Right forelimb (tissue), 1 donor: ENCODE results near the gene WDR41.
"Not testable (repeated sequence)": the region's sequence is repeated elsewhere in the genome, so short reads cannot be mapped to it uniquely, and the experiment has no call there.

Experiments
- DNase-seq: peaks from one replicate; pipeline ENCODE4 v3.0.0-alpha.2; 2018

The WDR41 gene, protein sequence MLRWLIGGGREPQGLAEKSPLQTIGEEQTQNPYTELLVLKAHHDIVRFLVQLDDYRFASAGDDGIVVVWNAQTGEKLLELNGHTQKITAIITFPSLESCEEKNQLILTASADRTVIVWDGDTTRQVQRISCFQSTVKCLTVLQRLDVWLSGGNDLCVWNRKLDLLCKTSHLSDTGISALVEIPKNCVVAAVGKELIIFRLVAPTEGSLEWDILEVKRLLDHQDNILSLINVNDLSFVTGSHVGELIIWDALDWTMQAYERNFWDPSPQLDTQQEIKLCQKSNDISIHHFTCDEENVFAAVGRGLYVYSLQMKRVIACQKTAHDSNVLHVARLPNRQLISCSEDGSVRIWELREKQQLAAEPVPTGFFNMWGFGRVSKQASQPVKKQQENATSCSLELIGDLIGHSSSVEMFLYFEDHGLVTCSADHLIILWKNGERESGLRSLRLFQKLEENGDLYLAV

GRCh38 chr5:77491783-77492652 lies at the start of gene WDR41:
Gene WDR41 (minus strand): TSS chr5:77492316. CDS start chr5:77492220, 96 bp downstream.
- DNase-seq, result peak; percentile 97

DNA sequence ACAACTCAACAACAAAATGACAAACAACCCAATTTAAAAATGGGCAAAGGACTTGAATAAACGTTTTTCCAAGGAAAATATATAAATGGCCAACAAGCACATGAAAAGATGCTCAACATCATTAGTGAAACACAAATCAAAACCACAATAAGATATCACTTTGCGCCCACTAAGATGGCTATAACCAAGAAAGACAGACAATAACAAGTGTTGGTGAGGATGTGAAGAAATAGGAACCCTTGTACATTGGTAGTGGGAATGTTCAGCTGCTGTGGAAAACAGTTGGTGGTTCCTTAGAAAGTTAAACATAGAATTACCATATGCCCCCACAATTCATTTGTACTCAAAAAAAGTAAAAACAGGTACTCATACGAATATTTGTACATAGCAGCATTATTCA lies 39.2 kb upstream of the WDR41 start:
- DNase-seq, result no peak

DNA sequence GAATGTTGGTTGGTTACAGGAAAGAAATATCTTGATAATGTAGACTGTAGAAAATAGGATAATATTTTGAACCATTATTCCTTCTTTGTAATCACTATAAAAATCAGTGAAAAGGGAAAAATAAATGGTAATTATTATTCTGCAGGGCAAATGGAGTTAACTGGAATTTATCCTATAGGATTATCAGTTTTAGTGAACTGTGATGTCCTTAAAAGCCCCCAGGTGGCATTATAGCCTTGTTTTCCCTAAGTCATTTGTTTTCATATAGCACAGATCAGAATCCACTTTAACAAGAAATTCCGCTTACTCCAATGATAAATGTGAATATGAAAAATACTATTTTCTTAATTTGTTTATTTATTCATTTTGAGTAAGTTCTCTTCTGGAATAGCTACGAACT lies 26.2 kb upstream of the WDR41 start:
- DNase-seq, result no peak

- DNase-seq, result no peak
These were observed 22.3 kb upstream of the WDR41 start for GRCh38 chr5:77514457-77514856.

DNA sequence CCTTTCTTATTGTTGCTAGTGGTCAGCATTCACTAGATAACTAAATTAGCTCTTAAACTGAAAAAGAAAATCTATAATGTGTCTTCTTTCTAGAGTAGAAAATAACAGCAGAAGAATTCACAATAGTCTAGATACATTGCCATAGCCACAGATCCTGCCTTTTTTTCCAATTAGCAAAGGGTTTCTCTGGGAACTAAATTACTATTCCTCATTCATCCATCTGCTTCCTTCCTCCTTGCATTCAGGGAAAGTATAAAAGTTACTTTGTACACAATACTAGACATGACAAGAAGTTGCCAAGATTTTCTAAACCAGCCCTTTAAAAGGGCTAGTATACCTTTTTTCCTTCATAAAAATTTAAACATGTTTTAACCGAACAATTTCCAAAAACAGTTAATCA lies 21.2 kb upstream of the WDR41 start:
- no peak for DNase-seq

DNA sequence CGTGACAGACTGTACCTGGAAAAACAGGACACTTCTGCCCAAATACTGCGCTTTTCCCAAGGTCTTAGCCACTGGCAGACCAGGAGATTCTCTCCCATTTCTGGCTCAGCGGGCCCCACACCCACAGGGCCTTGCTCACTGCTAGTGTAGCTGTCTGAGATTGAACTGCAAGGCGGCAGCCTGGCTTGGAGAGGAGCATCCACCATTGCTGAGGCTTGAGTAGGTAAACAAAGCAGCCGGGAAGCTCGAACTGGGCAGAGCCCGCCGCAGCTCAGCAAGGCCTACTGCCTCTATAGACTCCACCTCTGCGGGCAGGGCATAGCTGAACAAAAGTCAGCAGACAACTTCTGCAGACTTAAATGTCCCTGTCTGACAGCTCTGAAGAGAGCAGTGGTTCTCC lies 9.0 kb upstream of the WDR41 start:
- not testable (repeated sequence) for DNase-seq

DNA sequence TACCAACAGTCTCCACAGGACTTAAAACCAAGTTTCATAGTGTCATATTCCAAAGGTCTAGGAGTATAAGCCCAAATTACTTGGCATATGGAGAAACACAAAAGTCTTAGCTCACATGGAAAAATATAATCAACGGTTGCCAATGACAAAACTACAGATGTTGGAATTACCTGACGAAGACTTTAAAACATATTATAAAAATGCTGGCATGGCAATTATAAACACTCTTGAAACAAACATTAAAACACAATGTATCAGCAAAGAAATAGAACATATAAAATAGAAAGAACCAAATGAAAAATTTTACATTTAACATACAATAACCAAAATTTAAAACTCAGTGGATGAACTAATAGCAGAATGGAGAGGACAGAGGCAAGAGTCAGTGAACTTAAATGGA lies 7.9 kb upstream of the WDR41 start:
- DNase-seq, result no peak

DNA sequence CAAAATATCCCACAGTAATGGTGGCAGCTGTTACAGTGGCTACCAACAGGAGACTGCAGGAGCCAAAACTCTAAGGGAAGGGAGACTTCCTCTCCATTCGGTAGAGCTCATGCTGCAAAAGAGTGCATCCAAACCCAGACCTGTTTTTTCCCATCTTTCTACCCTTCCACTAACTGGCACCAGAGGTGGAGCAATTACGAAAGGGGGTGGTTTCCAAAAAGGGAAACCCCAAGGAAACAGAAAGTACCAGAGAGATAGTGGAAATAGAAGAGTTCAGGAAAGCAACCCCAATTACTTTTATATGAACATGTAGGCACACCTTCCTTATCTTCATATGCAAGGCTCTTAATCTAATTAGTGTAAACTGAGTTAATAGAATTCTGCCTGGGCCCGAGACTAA lies 7.3 kb upstream of the WDR41 start:
- DNase-seq, result no peak

GRCh38 chr5:77498952-77499351 lies 6.8 kb upstream of the WDR41 start:
- no peak for DNase-seq

- no peak for DNase-seq
These were observed 2.8 kb upstream of the WDR41 start for GRCh38 chr5:77494935-77495334.

- no peak for DNase-seq
These were observed 511 bp upstream of the WDR41 start for GRCh38 chr5:77492653-77493000.

DNA sequence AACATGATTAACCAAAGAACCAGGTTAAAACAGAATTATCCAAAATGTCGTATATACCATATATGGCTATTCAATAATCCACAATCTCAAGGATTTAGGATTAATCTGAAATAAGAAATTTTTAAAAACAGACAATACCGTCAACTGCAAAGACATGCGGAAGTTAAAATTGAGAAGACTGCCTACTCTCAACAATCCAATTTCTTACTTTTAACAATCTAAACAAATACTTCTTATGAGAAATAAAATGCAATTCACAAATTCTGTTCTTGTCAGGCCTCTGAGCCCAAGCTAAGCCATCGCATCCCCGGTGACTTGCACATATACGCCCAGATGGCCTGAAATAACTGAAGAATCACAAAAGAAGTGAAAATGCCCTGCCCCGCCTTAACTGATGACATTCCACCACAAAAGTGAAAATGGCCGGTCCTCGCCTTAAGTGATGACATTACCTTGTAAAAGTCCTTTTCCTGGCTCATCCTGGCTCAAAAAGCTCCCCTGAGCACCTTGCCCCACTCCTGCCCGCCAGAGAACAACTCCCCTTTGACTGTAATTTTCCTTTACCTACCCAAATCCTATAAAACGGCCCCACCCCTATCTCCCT lies 1.3 kb downstream of the WDR41 start:
- DNase-seq, result peak; percentile 40

DNA sequence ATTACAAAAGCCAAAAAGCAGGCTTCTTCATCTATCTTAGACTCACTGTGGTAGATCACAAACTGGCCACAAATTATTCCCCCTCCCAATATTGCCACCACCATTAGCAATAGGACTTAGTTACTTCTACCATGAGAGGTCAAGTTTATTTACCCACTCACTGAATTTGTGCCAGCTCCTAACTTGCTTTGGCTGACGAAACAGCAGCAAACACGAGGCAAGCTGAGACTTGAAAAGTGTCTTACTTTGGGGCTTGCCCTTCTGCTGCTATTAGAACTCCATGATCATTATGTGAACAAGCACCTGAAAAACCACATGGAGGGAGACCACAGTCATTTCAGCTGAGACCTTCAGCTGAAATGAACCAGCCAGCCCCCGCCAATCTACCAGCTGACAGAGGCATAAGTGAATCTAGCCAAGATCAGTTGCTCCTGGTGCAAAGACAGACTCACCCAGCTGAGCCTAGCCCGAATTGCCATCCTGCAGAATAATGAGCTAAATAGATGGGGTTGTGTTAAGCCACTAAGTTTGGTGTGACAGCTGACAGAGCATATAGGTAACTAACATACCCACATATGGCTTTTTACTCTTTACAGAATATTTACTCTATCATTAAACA lies 5.7 kb downstream of the WDR41 start:
- DNase-seq, result no peak

- DNase-seq, result no peak
These were observed 8.4 kb downstream of the WDR41 start for GRCh38 chr5:77483682-77484081.

GRCh38 chr5:77475041-77475440 lies 17.1 kb downstream of the WDR41 start:
- DNase-seq, result not testable (repeated sequence)

- DNase-seq, result not testable (repeated sequence)
These were observed 23.2 kb downstream of the WDR41 start for GRCh38 chr5:77468875-77469274.

GRCh38 chr5:77463905-77464304 lies 28.2 kb downstream of the WDR41 start:
- DNase-seq, result no peak

DNA sequence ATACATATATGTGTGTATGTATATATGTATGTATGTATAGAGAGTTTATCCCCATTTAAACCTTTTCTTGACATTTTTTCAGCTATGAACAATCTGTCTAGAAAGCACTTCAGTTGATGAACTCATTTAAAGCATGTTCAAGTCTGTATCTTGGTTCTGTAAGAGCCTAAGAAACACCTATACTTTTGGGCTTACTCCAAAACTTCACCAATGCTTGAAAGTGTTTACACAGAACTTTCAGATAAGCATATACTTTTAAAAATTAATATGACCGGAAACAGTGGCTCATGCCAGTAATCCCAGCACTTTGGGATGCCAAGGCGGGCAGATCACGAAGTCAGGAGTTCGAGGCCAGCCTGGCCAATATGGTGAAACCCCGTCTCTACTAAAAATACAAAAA lies 30.8 kb downstream of the WDR41 start:
- no peak for DNase-seq

GRCh38 chr5:77454123-77454522 lies 38.0 kb downstream of the WDR41 start:
- DNase-seq, result no peak

DNA sequence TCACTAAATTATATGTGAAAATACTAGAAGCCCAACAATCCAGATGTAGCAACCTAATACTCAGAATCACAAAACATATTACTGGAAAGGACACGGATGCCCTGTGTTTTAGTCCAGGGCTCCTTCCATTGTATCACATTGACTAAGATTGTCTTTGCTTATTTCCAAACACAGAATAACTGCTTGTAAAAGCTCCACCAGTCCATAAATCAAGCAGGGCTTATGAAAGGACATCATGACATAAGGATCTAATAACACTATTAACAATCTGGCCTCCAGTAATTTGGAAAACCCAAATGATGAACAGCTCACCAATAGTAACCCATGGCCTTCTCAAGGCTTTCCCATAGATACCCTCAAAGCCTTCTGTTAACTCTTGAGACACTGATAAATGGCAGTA lies 39.8 kb downstream of the WDR41 start:
- DNase-seq, result no peak

DNA sequence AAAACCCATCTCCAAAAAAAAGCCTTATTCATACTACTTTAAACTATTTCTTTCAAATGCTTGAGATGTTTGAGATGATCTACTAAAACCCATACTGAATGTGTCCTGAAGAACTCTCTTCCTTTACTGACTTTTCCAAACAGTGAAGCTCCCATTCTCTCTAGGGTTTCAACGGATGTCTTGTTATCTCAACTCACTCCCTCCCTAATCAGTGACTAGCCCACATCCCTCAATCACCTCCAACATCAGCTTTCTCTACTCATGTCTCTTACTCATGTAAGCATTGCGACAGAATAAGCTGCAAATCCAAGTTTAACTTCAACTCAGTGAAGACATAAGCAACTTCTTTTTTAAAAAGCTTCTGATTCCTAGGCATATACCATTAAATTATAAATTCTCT lies 42.1 kb downstream of the WDR41 start:
- DNase-seq, result no peak

- no peak for DNase-seq
These were observed 42.8 kb downstream of the WDR41 start for GRCh38 chr5:77449277-77449676.

GRCh38 chr5:77448831-77449230 lies 43.3 kb downstream of the WDR41 start:
- DNase-seq, result no peak
